ENCODE results near the gene ARMH3. TPM values are rescaled to one million over a fixed set of nuclear protein-coding genes. Genes with fewer than 3 reads are reported as not detected.

ARMH3 gene
- total RNA-seq, 1 donor = 13.6 TPM

GRCh38 chr10:102085336-102085735, 29.4 kb upstream of the ARMH3 start:
- no peak for DNase-seq (ENCODE audit: low read depth)
- no peak overlapping the region for H3K4me3 ChIP-seq (ENCODE audit: low read depth, low read length)
- no peak for TF ChIP-seq CTCF (IDR thresholded peaks at IDR 0.05; ENCODE audit: insufficient read depth, low read length)

GRCh38 chr10:102083541-102083940, 27.6 kb upstream of the ARMH3 start:
- no peak overlapping the region for H3K4me3 ChIP-seq (ENCODE audit: low read depth, low read length)
- TF ChIP-seq CTCF (IDR thresholded peaks at IDR 0.05; ENCODE audit: insufficient read depth, low read length) = no peak
- DNase-seq (ENCODE audit: low read depth) = no peak

- peak; percentile 87 for DNase-seq (ENCODE audit: low read depth)
- TF ChIP-seq CTCF (IDR thresholded peaks at IDR 0.05; ENCODE audit: insufficient read depth, low read length) = peak; percentile 98
- no peak overlapping the region for H3K4me3 ChIP-seq (ENCODE audit: low read depth, low read length)
Observed at GRCh38 chr10:102072673-102073527, 16.9 kb upstream of the ARMH3 start.

GRCh38 chr10:102069071-102069470, 13.1 kb upstream of the ARMH3 start:
- DNase-seq (ENCODE audit: low read depth) = no peak
- TF ChIP-seq CTCF (IDR thresholded peaks at IDR 0.05; ENCODE audit: insufficient read depth, low read length) = no peak
- H3K4me3 ChIP-seq (ENCODE audit: low read depth, low read length) = no peak overlapping the region

- DNase-seq (ENCODE audit: low read depth) = peak; percentile 27
- H3K4me3 ChIP-seq (ENCODE audit: low read depth, low read length) = no peak overlapping the region
- TF ChIP-seq CTCF (IDR thresholded peaks at IDR 0.05; ENCODE audit: insufficient read depth, low read length) = no peak
Observed at GRCh38 chr10:102068216-102068615, 12.2 kb upstream of the ARMH3 start.

- DNase-seq (ENCODE audit: low read depth) = no peak
- peak overlapping the region; percentile 14 for H3K4me3 ChIP-seq (ENCODE audit: low read depth, low read length)
- TF ChIP-seq CTCF (IDR thresholded peaks at IDR 0.05; ENCODE audit: insufficient read depth, low read length) = no peak
Observed at GRCh38 chr10:102067091-102067916, 11.3 kb upstream of the ARMH3 start.
